ENCODE measurements around the gene MTRF1L.

- TF ChIP-seq CTCF (conservative IDR thresholded peaks at IDR 0.05 in 1 of 2, IDR thresholded peaks at IDR 0.05 in 1 of 2; ENCODE audit: low read depth in 1 of 2, low read length in 2 of 2) (no peak), EZH2 (IDR thresholded peaks at IDR 0.05; ENCODE audit: low read length, missing control alignments) (no peak)
Observed at GRCh38 chr6:153024709-153025017, 22.2 kb upstream of the MTRF1L start.
